ENCODE results near the gene SAP30. TPM values are rescaled to one million over a fixed set of nuclear protein-coding genes. Genes with fewer than 3 reads are reported as not detected.

Gene SAP30
- total RNA-seq, 1 donor from 2014 or later = 9.3 TPM

DNA sequence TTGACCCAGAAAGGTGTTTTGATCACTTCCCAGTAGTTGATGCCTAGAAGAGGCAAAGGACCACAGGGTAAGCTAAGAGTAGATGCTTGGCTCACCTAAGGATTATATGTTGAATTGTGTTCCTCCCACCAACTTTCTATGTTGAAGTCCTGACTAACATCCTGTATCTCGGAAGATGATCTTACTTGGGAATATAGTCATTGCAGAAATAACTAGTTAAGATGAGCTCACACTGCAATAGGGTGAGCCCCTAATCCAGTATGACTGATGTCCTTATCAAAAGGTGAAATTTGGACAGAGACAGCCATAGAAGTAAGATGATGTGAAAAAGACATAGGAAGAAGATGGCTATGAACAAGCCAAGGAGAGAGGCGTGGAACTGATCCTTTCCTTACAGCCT lies 33.3 kb upstream of the SAP30 start:
- Histone ChIP-seq H3K27me3 (no peaks in the 10 kb centered on the region), H3K9me3 (no peaks in the 10 kb centered on the region), H3K36me3 (no peaks in the 10 kb centered on the region), H3K4me3 (no peak overlapping the region), H3K27ac (no peak overlapping the region), H3K4me1 (peaks cover 0 to 9% of the 10 kb centered on the region in 2 donors)
- TF ChIP-seq, protein P1, sequence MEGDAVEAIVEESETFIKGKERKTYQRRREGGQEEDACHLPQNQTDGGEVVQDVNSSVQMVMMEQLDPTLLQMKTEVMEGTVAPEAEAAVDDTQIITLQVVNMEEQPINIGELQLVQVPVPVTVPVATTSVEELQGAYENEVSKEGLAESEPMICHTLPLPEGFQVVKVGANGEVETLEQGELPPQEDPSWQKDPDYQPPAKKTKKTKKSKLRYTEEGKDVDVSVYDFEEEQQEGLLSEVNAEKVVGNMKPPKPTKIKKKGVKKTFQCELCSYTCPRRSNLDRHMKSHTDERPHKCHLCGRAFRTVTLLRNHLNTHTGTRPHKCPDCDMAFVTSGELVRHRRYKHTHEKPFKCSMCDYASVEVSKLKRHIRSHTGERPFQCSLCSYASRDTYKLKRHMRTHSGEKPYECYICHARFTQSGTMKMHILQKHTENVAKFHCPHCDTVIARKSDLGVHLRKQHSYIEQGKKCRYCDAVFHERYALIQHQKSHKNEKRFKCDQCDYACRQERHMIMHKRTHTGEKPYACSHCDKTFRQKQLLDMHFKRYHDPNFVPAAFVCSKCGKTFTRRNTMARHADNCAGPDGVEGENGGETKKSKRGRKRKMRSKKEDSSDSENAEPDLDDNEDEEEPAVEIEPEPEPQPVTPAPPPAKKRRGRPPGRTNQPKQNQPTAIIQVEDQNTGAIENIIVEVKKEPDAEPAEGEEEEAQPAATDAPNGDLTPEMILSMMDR (IDR thresholded peaks at IDR 0.05) = no peak
- DNase-seq (ENCODE audit: low spot score in 2 of 2) = no peak
- intact Hi-C loops (cut with DNase I) = no loop called here

DNA sequence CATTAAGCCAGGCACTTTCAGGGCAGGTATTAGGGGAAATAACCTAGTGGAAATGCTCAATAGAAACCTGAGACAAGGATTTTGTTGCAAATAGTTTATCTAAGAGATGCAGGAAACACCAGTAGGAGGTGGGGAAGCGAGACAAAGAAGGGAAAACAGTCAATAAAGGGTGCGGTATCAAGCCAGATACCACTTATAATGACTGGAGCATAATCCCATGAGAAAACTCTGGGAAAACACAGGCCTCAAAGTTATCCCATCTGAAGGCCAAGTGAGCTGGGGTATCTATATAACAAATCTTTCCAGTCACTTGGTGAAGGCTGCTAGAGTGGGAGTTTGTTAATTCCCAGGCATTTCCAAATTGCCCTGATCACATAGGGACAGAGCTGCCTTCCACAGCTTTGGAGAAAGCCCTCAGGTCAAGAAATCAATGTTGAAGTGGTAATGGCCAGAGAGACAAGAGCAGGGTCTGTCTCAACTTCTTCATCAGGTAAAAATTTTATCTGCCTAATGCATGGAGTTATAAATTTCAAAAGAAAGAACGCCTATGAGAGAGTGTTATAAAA lies 26.8 kb upstream of the SAP30 start:
- no peak overlapping the region for H3K27ac ChIP-seq
- TF ChIP-seq, protein P1 (IDR thresholded peaks at IDR 0.05) = no peak
- H3K36me3 ChIP-seq = no peaks in the 10 kb centered on the region
- intact Hi-C loops (cut with DNase I) = no loop called here
- H3K27me3 ChIP-seq = no peaks in the 10 kb centered on the region
- H3K4me3 ChIP-seq = no peak overlapping the region
- DNase-seq (ENCODE audit: low spot score in 2 of 2) = no peak
- H3K4me1 ChIP-seq = no peaks in the 10 kb centered on the region
- H3K9me3 ChIP-seq = no peaks in the 10 kb centered on the region

DNA sequence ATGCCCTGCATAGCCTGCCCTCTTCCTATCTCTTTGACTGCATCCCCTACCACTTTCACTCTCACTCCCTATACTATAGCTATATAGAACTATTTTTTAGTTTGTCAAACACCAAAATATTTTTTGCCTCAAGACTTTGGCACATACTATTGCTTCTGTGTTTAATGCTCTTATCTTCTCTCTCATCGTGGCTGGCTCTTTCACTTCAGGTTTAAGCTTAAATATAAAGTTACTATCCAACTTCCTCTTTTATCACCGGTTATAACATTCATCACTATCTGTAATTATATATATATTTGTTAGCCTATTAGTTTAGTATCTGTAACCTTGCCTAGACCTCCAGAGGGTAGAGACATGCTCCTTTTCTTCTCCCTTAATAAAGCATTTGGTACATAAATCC lies 25.1 kb upstream of the SAP30 start:
- no peak for DNase-seq (ENCODE audit: low spot score in 2 of 2)
- H3K27me3 ChIP-seq = no peaks in the 10 kb centered on the region
- TF ChIP-seq, protein P1 (IDR thresholded peaks at IDR 0.05) = no peak
- H3K36me3 ChIP-seq = no peaks in the 10 kb centered on the region
- no peak overlapping the region for H3K27ac ChIP-seq
- no peaks in the 10 kb centered on the region for H3K9me3 ChIP-seq
- no peak overlapping the region for H3K4me3 ChIP-seq
- no peaks in the 10 kb centered on the region for H3K4me1 ChIP-seq
- intact Hi-C loops (cut with DNase I) = no loop called here

DNA sequence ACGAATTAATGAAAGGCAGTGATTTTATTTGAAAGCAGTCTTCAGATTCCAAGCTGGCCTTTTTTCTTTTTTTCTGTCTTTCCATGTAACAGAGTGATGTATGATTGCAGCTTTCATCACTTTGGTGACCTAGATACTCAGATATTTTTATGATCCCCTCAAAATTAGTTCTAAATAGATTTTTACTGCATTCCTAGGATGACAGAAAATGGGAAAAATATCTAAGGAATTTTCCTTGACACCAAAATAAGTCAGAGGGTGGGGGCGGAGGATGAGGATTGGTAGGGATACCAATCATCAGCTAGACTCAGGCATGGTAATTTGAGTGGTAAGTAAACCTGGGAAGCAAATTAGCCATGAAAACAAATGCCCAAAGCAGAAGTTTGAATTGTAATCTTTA lies 24.7 kb upstream of the SAP30 start:
- Histone ChIP-seq H3K36me3 (no peaks in the 10 kb centered on the region), H3K9me3 (no peaks in the 10 kb centered on the region), H3K27ac (no peak overlapping the region), H3K27me3 (no peaks in the 10 kb centered on the region), H3K4me1 (no peaks in the 10 kb centered on the region), H3K4me3 (no peak overlapping the region)
- no peak for DNase-seq (ENCODE audit: low spot score in 2 of 2)
- intact Hi-C loops (cut with DNase I) = no loop called here
- TF ChIP-seq, protein P1 (IDR thresholded peaks at IDR 0.05) = no peak

DNA sequence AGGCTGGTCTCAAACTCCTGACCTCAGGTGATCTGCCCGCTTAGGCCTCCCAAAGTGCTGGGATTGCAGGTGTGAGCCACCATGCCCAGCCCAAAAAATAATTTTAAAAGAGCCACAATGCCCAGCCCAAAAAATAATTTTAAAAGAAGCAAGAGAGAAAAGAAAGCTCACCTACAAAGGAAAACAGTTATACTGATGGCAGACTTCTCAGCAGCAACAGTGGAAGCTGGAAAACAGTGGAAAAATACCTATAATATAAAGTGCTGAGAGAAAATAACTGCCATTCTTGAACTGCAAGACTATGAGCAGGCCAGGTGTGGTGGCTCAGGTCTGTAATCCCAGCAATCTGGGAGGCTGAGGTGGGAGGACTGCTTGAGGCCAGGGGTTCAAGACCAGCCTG lies 23.3 kb upstream of the SAP30 start:
- intact Hi-C loops (cut with DNase I) = no loop called here
- no peak for DNase-seq (ENCODE audit: low spot score in 2 of 2)
- Histone ChIP-seq H3K4me1 (no peaks in the 10 kb centered on the region), H3K9me3 (no peaks in the 10 kb centered on the region), H3K4me3 (no peak overlapping the region), H3K27me3 (no peaks in the 10 kb centered on the region), H3K36me3 (no peaks in the 10 kb centered on the region), H3K27ac (no peak overlapping the region)
- TF ChIP-seq, protein P1 (IDR thresholded peaks at IDR 0.05) = no peak

DNA sequence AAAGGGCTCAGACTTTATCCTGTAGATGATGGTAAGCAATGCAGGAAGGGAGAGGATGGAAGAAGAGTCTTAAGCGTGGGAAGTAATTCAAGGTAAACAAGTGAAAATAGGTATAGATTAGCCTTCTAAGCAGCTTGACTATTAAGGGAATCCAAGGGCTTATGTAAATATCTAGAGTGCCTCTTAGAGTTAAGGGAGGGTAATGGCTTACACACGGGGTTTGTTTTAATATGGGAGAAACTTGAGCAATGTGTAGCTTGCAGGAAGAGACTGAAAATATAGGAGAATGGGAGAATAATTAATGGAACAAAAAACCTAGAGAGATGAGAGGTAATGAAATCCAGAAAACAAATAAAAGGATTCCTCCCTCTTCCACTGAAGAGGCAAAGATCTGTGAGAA lies 12.8 kb upstream of the SAP30 start:
- no peaks in the 10 kb centered on the region for H3K27me3 ChIP-seq
- no peaks in the 10 kb centered on the region for H3K36me3 ChIP-seq
- TF ChIP-seq, protein P1 (IDR thresholded peaks at IDR 0.05) = no peak
- no peak overlapping the region for H3K4me3 ChIP-seq
- intact Hi-C loops (cut with DNase I) = no loop called here
- no peak for DNase-seq (ENCODE audit: low spot score in 2 of 2)
- no peaks in the 10 kb centered on the region for H3K4me1 ChIP-seq
- no peaks in the 10 kb centered on the region for H3K9me3 ChIP-seq
- H3K27ac ChIP-seq = no peak overlapping the region

All from ascending aorta (tissue), 2 donors.